SIG-M5 (cell line): Measurements from ENCODE around the gene RANBP2.

ENCODE experiments used
- DNase-seq: peaks from one replicate; lab custom pipeline; 2025; lab: John Stamatoyannopoulos, UW

The RANBP2 gene

GRCh38 chr2:108778857-108779256, 59.6 kb downstream of the RANBP2 start:
- DNase-seq = no peak

GRCh38 chr2:108786008-108786353, 66.7 kb downstream of the RANBP2 start:
- DNase-seq = no peak

GRCh38 chr2:108786354-108787215, 67.3 kb downstream of the RANBP2 start, which contains the start of gene CCDC138:
Gene CCDC138 (plus strand): TSS chr2:108786771. CDS start chr2:108786823, 52 bp downstream.
- peak; percentile 48 for DNase-seq

- DNase-seq = no peak
Observed at GRCh38 chr2:108787216-108787541, 67.9 kb downstream of the RANBP2 start.

- no peak for DNase-seq
Observed at GRCh38 chr2:108803045-108803736, 83.9 kb downstream of the RANBP2 start.

GRCh38 chr2:108805032-108805431, 85.8 kb downstream of the RANBP2 start:
- DNase-seq = no peak

GRCh38 chr2:108805782-108806181, 86.5 kb downstream of the RANBP2 start:
- DNase-seq = no peak

- no peak for DNase-seq
Observed at GRCh38 chr2:108806371-108807113, 87.3 kb downstream of the RANBP2 start.

GRCh38 chr2:108809936-108810335, 90.7 kb downstream of the RANBP2 start:
- no peak for DNase-seq

- DNase-seq = no peak
Observed at GRCh38 chr2:108810993-108811957, 92.0 kb downstream of the RANBP2 start.

GRCh38 chr2:108813732-108814131, 94.5 kb downstream of the RANBP2 start:
- DNase-seq = no peak

GRCh38 chr2:108820482-108820881, 101.2 kb downstream of the RANBP2 start:
- DNase-seq = no peak

- DNase-seq = no peak
Observed at GRCh38 chr2:108823286-108823685, 104.0 kb downstream of the RANBP2 start.

- no peak for DNase-seq
Observed at GRCh38 chr2:108824316-108825070, 105.2 kb downstream of the RANBP2 start.

- DNase-seq = no peak
Observed at GRCh38 chr2:108825254-108825653, 106.0 kb downstream of the RANBP2 start.

- DNase-seq = no peak
Observed at GRCh38 chr2:108825736-108826135, 106.5 kb downstream of the RANBP2 start.

GRCh38 chr2:108829578-108830310, 110.5 kb downstream of the RANBP2 start:
- no peak for DNase-seq

- DNase-seq = no peak
Observed at GRCh38 chr2:108833219-108833618, 113.9 kb downstream of the RANBP2 start.

GRCh38 chr2:108834620-108835019, 115.3 kb downstream of the RANBP2 start:
- DNase-seq = no peak

- no peak for DNase-seq
Observed at GRCh38 chr2:108835040-108835439, 115.8 kb downstream of the RANBP2 start.
